SU-DHL-6 (cell line): ENCODE measurements around the gene ANXA4.

Experiments used
- H2AFZ ChIP-seq: fragments of 200-600 bp; sonication (generic); 2 replicates; pipeline ENCODE4 v1.6.1; 2014; ENCODE audit warnings: low read depth, mild to moderate bottlenecking, moderate library complexity, mixed read lengths, antibody characterized with exemption, low read length; ENCODE audit not compliant: severe bottlenecking
- H3F3A ChIP-seq: fragments of 200-600 bp; shearing (Covaris generic); 2 replicates; pipeline ENCODE4 v1.6.0; 2016; ENCODE audit warnings: antibody characterized with exemption, mild to moderate bottlenecking; ENCODE audit not compliant: insufficient read depth
- H3K27ac ChIP-seq: fragments of 200-600 bp; sonication (generic); 2 replicates; pipeline ENCODE4 v1.5.1; 2016; ENCODE audit warnings: low read depth, mild to moderate bottlenecking, low read length, moderate library complexity, mixed read lengths
- H3K27me3 ChIP-seq: fragments of 200-600 bp; sonication (generic), shearing (Covaris generic); 2 replicates; pipeline ENCODE4 v1.6.0; 2014; ENCODE audit warnings: mild to moderate bottlenecking, low read length
- H3K36me3 ChIP-seq: fragments of 200-600 bp; sonication (generic); 2 replicates; pipeline ENCODE4 v1.6.1; 2014; ENCODE audit warnings: mild to moderate bottlenecking, low read length, mixed read lengths
- H3K4me2 ChIP-seq: fragments of 300-600, 200-600 bp; shearing (Covaris generic), sonication (generic); 2 replicates; pipeline ENCODE4 v1.6.0; 2014; ENCODE audit warnings: low read length, low read depth, mild to moderate bottlenecking; ENCODE audit not compliant: poor library complexity, severe bottlenecking
- H3K4me3 ChIP-seq: fragments of 200-600 bp; sonication (generic); 2 replicates; pipeline ENCODE4 v1.5.1; 2014; ENCODE audit warnings: antibody characterized with exemption, low read length, mild to moderate bottlenecking, mixed read lengths; ENCODE audit not compliant: insufficient read depth, poor library complexity, severe bottlenecking
- H3K79me2 ChIP-seq: fragments of 200-600 bp; sonication (generic); 2 replicates; pipeline ENCODE4 v1.6.1; 2014; ENCODE audit warnings: mild to moderate bottlenecking, low read length, moderate library complexity; ENCODE audit not compliant: insufficient read depth
- H3K9ac ChIP-seq: fragments of 200-600 bp; sonication (generic); 2 replicates; pipeline ENCODE4 v1.7.0; 2014; ENCODE audit warnings: mild to moderate bottlenecking, low read length
- H3K9me2 ChIP-seq: fragments of 200-600 bp; sonication (generic); replicated peaks from 2 replicates; pipeline ENCODE4 v1.6.1; 2014; ENCODE audit warnings: low read length; ENCODE audit not compliant: insufficient read depth
- H3K9me3 ChIP-seq: fragments of 200-600 bp; sonication (generic); 2 replicates; pipeline ENCODE4 v1.6.1; 2014; ENCODE audit warnings: low read length, mixed read lengths; ENCODE audit not compliant: insufficient read depth
- H4K20me1 ChIP-seq: fragments of 200-600 bp; sonication (generic); 2 replicates; pipeline ENCODE4 v1.6.1; 2014; ENCODE audit warnings: low read depth, mild to moderate bottlenecking, antibody characterized with exemption, low read length, moderate library complexity, mixed read lengths
- CTCF ChIP-seq: fragments of 200-600 bp; sonication (generic); IDR thresholded peaks from one replicate; pipeline ENCODE4 v1.5.1; 2017; ENCODE audit warnings: antibody characterized with exemption, mild to moderate bottlenecking, low read length, moderate library complexity; ENCODE audit not compliant: insufficient read depth, poor library complexity, severe bottlenecking
- EZH2phosphoT487 ChIP-seq: fragments of 200-600 bp; sonication (generic), shearing (Covaris generic); conservative IDR thresholded peaks from 2 replicates; pipeline ENCODE4 v1.6.1; 2018; ENCODE audit warnings: mild to moderate bottlenecking, antibody characterized with exemption, low read length, moderate library complexity, mixed read lengths

The ANXA4 gene

GRCh38 chr2:69704446-69704845 lies 37.5 kb upstream of the ANXA4 start:
- Histone ChIP-seq H3K79me2 (no peaks in the 10 kb centered on the region), H3K27ac (no peak overlapping the region), H2AFZ (no peak overlapping the region), H3K9me2 (no peaks in the 10 kb centered on the region), H3K36me3 (no peaks in the 10 kb centered on the region), H3K4me2 (no peak overlapping the region), H3K27me3 (no peaks in the 10 kb centered on the region), H4K20me1 (no peaks in the 10 kb centered on the region), H3K9ac (no peak overlapping the region), H3K9me3 (no peaks in the 10 kb centered on the region), H3F3A (no peaks in the 10 kb centered on the region), H3K4me3 (no peak overlapping the region)
- TF ChIP-seq CTCF (no peak), EZH2phosphoT487 (no peak)

DNA sequence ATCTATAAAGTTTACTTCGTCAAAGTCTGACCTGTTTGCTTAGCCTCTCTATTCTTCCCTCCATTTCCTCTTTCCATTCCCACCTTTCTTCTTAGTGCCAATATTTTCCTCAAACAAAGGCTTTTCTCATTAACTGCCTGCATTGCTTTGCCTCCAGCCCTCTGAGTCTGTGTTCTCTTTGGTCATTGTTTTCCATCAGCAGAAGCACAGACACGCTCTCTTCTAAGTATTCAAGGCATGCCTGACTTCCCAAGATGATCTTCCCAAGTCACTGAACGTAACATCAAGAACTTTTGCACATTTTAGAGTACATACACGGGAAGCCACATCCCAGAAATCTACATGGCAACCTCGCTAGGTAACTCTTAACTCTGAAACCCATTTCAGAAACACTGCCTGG lies 32.6 kb upstream of the ANXA4 start:
- Histone ChIP-seq H3F3A (no peaks in the 10 kb centered on the region), H3K9me2 (no peaks in the 10 kb centered on the region), H3K79me2 (no peaks in the 10 kb centered on the region), H3K27me3 (no peaks in the 10 kb centered on the region), H3K9me3 (no peaks in the 10 kb centered on the region), H2AFZ (no peak overlapping the region), H3K36me3 (0 out of 2 replicates have a peak, but pooled peaks cover 3% of the 10 kb centered on the region), H3K4me2 (no peak overlapping the region), H3K9ac (no peak overlapping the region), H3K27ac (no peak overlapping the region), H3K4me3 (no peak overlapping the region), H4K20me1 (no peaks in the 10 kb centered on the region)
- TF ChIP-seq EZH2phosphoT487 (no peak), CTCF (no peak)

GRCh38 chr2:69711971-69712370 lies 30.0 kb upstream of the ANXA4 start:
- Histone ChIP-seq H3K4me3 (no peak overlapping the region), H3K79me2 (no peaks in the 10 kb centered on the region), H2AFZ (no peak overlapping the region), H3K27me3 (no peaks in the 10 kb centered on the region), H3K9ac (no peak overlapping the region), H4K20me1 (no peaks in the 10 kb centered on the region), H3K9me2 (no peaks in the 10 kb centered on the region), H3K9me3 (no peaks in the 10 kb centered on the region), H3F3A (no peaks in the 10 kb centered on the region), H3K36me3 (0 out of 2 replicates have a peak, but pooled peaks cover 3% of the 10 kb centered on the region), H3K4me2 (no peak overlapping the region), H3K27ac (no peak overlapping the region)
- TF ChIP-seq CTCF (no peak), EZH2phosphoT487 (no peak)

- Histone ChIP-seq H3F3A (no peaks in the 10 kb centered on the region), H3K9me3 (no peaks in the 10 kb centered on the region), H3K4me2 (no peak overlapping the region), H3K79me2 (no peaks in the 10 kb centered on the region), H3K36me3 (0 out of 2 replicates have a peak, but pooled peaks cover 3% of the 10 kb centered on the region), H3K27ac (no peak overlapping the region), H3K4me3 (no peak overlapping the region), H3K9ac (no peak overlapping the region), H4K20me1 (no peaks in the 10 kb centered on the region), H3K9me2 (no peaks in the 10 kb centered on the region), H2AFZ (no peak overlapping the region), H3K27me3 (no peaks in the 10 kb centered on the region)
- TF ChIP-seq EZH2phosphoT487 (no peak), CTCF (no peak)
Observed at GRCh38 chr2:69714024-69714423, 27.9 kb upstream of the ANXA4 start.
